Tibial nerve (tissue), 4 donors: ENCODE measurements around the gene JTB. TPM values are rescaled to one million over a fixed set of nuclear protein-coding genes. Genes with fewer than 3 reads are reported as not detected.

Source experiments
- DNase-seq, 2 donors: peaks; one replicate each; pipeline ENCODE4 v3.0.0-alpha.2; 2019; ENCODE audit warnings: low spot score in 2 of 2
- H3K27ac ChIP-seq, 4 donors: fragments of 200-600 bp; sonication (generic) in 3 of 4; one replicate each; pipeline ENCODE4 v1.5.1; 2017 to 2019; ENCODE audit warnings: mild to moderate bottlenecking in 1 of 4
- H3K27me3 ChIP-seq, 2 donors: fragments of 200-600 bp; sonication (generic) in 1 of 2; one replicate each; pipeline versions ENCODE4 v1.5.1 to v1.6.0; 2017 to 2019
- H3K36me3 ChIP-seq, 3 donors: fragments of 200-600 bp; sonication (generic); one replicate each; pipeline ENCODE4 v1.5.1; 2018 to 2019
- H3K4me1 ChIP-seq, 4 donors: fragments of 200-600 bp; sonication (generic) in 3 of 4; one replicate each; pipeline ENCODE4 v1.5.1; 2017 to 2019
- H3K4me3 ChIP-seq, 4 donors: fragments of 200-600 bp; sonication (generic) in 3 of 4; one replicate each; pipeline ENCODE4 v1.5.1; 2017 to 2019; ENCODE audit warnings: mild to moderate bottlenecking in 1 of 4, moderate library complexity in 1 of 4
- H3K9me3 ChIP-seq, 4 donors: fragments of 200-600 bp; sonication (generic) in 3 of 4; one replicate each; pipeline ENCODE4 v1.5.1; 2017 to 2019
- CTCF ChIP-seq, 5 experiments: fragments of 200-600 bp in 3 of 5; fragments of 450-650 bp in 2 of 5; sonication (generic) in 3 of 5; IDR thresholded peaks; one replicate each; pipeline ENCODE4 v1.5.1; 2016 to 2019; ENCODE audit warnings: antibody characterized with exemption in 5 of 5, mild to moderate bottlenecking in 3 of 5, moderate library complexity in 2 of 5
- EP300 ChIP-seq, 2 donors: sonication (generic); formaldehyde crosslinking; IDR thresholded peaks; one replicate each; pipeline ENCODE4 v1.6.1; 2017; ENCODE audit warnings: antibody characterized with exemption in 2 of 2, mild to moderate bottlenecking in 1 of 2
- POLR2A ChIP-seq, 2 donors: fragments of 450-650 bp; IDR thresholded peaks; one replicate each; pipeline ENCODE4 v1.6.1; 2017; ENCODE audit warnings: antibody characterized with exemption in 2 of 2, mild to moderate bottlenecking in 2 of 2, moderate library complexity in 2 of 2
- WGBS, 2 donors: methylation state at CpG; one replicate each; pipeline ENCODE4 v1.1.5; 2018; 5-methylcytosine and 5-hydroxymethylcytosine counted together
- total RNA-seq, 4 donors: library from RNA; depleted of rRNA; stranded (reverse); fragments of >200 nt; gene quantifications; one replicate each; pipeline ENCODE4 v1.1.0, GENCODE V29; 2016

Gene JTB
- total RNA-seq, 4 donors from 2014 or later = 149 to 289 (median 241) TPM

GRCh38 chr1:153968972-153969371 is 8.5 kb downstream of the JTB start:
- Histone ChIP-seq H3K36me3 (peaks cover 0 to 21% (median 0%) of the 10 kb centered on the region in 3 donors), H3K4me1 (peaks cover 0 to 38% (median 23%) of the 10 kb centered on the region in 4 donors), H3K27ac (peak overlapping the region in 2 of 4 donors; percentile 94 to 95), H3K4me3 (no peak overlapping the region), H3K9me3 (no peaks in the 10 kb centered on the region), H3K27me3 (no peaks in the 10 kb centered on the region)
- no peak for DNase-seq
- no peak for TF ChIP-seq EP300 (IDR thresholded peaks at IDR 0.05)
- no peak for TF ChIP-seq CTCF (IDR thresholded peaks at IDR 0.05)
- TF ChIP-seq POLR2A (IDR thresholded peaks at IDR 0.05) = no peak
- WGBS, 2 donors = 95 to 100% methylated on average over 2 of the region's 2 CpGs

GRCh38 chr1:153968408-153968807 is 9.1 kb downstream of the JTB start:
- TF ChIP-seq CTCF (IDR thresholded peaks at IDR 0.05) = no peak
- no peak for TF ChIP-seq EP300 (IDR thresholded peaks at IDR 0.05)
- no peak for TF ChIP-seq POLR2A (IDR thresholded peaks at IDR 0.05)
- Histone ChIP-seq H3K27me3 (no peaks in the 10 kb centered on the region), H3K4me3 (peak overlapping the region in 3 of 4 donors; percentile 49 to 90 (median 69)), H3K9me3 (no peaks in the 10 kb centered on the region), H3K4me1 (peaks cover 0 to 40% (median 24%) of the 10 kb centered on the region in 4 donors), H3K27ac (peak overlapping the region in 3 of 4 donors; percentile 94 to 95 (median 95)), H3K36me3 (peaks cover 0 to 15% (median 0%) of the 10 kb centered on the region in 3 donors)
- no peak for DNase-seq
- 18 to 26% methylated on average over 12 to 13 of the region's 13 CpGs for WGBS, 2 donors

- DNase-seq = no peak
- no peaks in the 10 kb centered on the region for H3K9me3 ChIP-seq
- peak overlapping the region; percentile 49 to 90 (median 66) for H3K4me3 ChIP-seq
- TF ChIP-seq CTCF (IDR thresholded peaks at IDR 0.05) (no peak), POLR2A (IDR thresholded peaks at IDR 0.05) (no peak), EP300 (IDR thresholded peaks at IDR 0.05) (no peak)
- peaks cover 0 to 11% (median 0%) of the 10 kb centered on the region in 3 donors for H3K36me3 ChIP-seq
- peaks cover 0 to 40% (median 24%) of the 10 kb centered on the region in 4 donors for H3K4me1 ChIP-seq
- no peaks in the 10 kb centered on the region for H3K27me3 ChIP-seq
- WGBS, 2 donors = 7% methylated on average over 8 of the region's 8 CpGs
- peak overlapping the region; percentile 81 to 95 (median 94) for H3K27ac ChIP-seq
These were observed 9.5 kb downstream of the JTB start for GRCh38 chr1:153968000-153968363.

- Histone ChIP-seq H3K27ac (peak within 1 kb of the TSS; percentile 81 to 95 (median 94)), H3K4me1 (peaks cover 0 to 46% (median 27%) of the 10 kb centered on the region in 4 donors), H3K27me3 (no peaks in the 10 kb centered on the region), H3K4me3 (peak within 1 kb of the TSS; percentile 49 to 90 (median 66)), H3K36me3 (peaks cover 0 to 5% (median 0%) of the 10 kb centered on the region in 3 donors), H3K9me3 (no peaks in the 10 kb centered on the region)
- peak; percentile 82 to 84 for DNase-seq
- WGBS, 2 donors = 0% methylated on average over 52 to 60 of the region's 60 CpGs
- peak in 1 of 2 donors; percentile 89 for TF ChIP-seq EP300 (IDR thresholded peaks at IDR 0.05)
- TF ChIP-seq POLR2A (IDR thresholded peaks at IDR 0.05) = peak in 1 of 2 donors; percentile 66
- TF ChIP-seq CTCF (IDR thresholded peaks at IDR 0.05) = peak in 4 of 5 experiments; percentile 29 to 64 (median 34)
These were observed 10.1 kb downstream of the JTB start, which contains the start of gene CREB3L4 for GRCh38 chr1:153967107-153967999. Gene CREB3L4 (plus strand): TSS chr1:153967902. CDS start chr1:153968526, 624 bp downstream.
